GM12892 (cell line): ENCODE results near the gene INO80C.

Source experiments
- DNase-seq: peaks from one replicate; pipeline ENCODE4 v3.0.0; 2011; ENCODE audit not compliant: insufficient read length
- FAIRE-seq: peaks from 2 replicates; lab custom pipeline; 2011; peaks lifted over from hg19 to GRCh38; lab: Jason Lieb, UNC
- POLR2A ChIP-seq: IDR thresholded peaks from 2 replicates; pipeline ENCODE4 v1.6.1; 2011; ENCODE audit warnings: low read depth, low read length, control low read depth
- POLR2AphosphoS5 ChIP-seq: IDR thresholded peaks from 2 replicates; pipeline ENCODE4 v1.6.1; 2011; ENCODE audit warnings: low read depth, low read length, control low read depth
- TAF1 ChIP-seq: IDR thresholded peaks from 2 replicates; pipeline ENCODE4 v1.6.1; 2011; ENCODE audit warnings: low read depth, mild to moderate bottlenecking, control low read depth, low read length, borderline replicate concordance

Gene INO80C

DNA sequence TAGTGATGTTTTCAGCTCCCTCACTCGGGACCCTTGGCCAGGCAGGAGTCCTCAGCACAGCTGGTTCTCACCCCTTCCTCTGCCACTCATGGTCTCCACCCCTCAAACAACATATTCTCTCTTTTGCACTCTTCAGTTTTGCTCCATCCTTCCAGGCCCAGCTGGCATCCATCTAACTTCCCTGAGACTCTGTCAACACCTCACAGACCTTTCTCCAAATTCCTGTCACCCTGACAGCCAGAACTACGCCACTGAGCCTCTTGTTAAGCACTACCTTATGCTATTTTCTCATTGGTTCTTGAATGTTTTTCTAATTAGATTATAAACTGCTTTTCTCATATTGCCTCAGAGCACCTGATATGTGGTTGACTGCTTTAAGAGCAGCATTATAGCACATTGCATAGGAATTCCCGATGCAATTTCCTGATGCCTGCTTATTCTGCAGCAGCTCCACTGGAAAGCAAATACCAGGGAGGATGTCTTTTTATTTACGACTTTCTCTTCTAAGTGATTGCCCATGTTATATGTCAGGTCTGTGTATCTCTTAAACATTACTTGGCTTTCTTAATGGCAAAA is 12.4 kb upstream of the INO80C start:
- DNase-seq (no peak), FAIRE-seq (no peak)
- no peak for TF ChIP-seq TAF1
- no peak for TF ChIP-seq POLR2AphosphoS5
- no peak for TF ChIP-seq POLR2A

DNA sequence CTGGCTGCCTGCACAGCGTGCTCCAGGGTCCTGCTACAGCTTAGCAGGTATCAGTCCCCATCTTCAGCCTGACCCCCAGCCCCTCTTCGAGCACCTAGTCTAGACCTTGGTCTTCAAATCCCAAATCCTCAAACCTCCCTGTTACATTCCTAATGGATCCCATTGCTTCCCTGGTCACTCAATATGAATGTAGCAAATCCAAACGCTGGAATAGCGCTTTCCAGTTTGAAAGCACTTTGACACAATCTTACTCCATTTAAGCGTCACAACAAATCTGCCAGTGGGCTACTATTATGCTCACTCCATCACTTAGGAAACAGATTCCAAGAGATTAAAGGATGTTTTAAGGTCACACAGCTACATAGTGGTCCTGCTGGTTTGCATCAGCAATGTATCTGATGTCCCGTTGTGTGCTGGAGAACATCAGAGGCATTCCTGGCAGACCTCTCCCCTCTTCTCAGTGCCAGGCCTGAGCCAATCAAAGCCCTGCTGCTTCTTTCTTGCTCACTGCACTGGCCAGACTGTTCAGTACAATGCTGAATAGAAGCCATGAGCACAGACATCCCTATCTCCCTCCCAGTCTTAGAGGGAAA is 11.1 kb upstream of the INO80C start:
- FAIRE-seq (no peak), DNase-seq (no peak)
- TF ChIP-seq POLR2AphosphoS5 (no peak), POLR2A (no peak)

DNA sequence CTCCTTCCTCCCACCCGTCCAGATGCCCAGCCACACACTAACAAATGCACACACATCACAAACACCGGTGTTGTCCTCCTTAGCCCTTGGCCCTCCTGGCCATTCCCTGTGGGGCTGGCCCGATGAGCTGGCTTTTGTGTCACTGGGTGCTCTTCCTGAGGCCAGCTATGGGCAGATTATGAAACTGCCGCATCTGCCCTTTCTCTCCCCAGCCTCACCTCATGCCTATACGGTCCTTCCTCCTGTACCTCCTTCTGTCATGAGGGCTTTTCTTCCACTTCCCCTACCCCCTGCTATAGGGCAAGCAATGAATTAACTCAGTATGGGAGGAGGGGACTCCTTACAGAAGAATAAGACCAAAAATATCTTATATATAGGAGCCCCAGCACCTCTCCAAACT is 10.3 kb upstream of the INO80C start:
- DNase-seq (no peak), FAIRE-seq (no peak)
- TF ChIP-seq POLR2AphosphoS5 (no peak), TAF1 (no peak), POLR2A (no peak)

GRCh38 chr18:35507623-35508022 is 9.9 kb upstream of the INO80C start:
- DNase-seq, result no peak
- TF ChIP-seq POLR2A (no peak), POLR2AphosphoS5 (no peak), TAF1 (no peak)
- FAIRE-seq, result no peak

GRCh38 chr18:35507192-35507591 is 9.4 kb upstream of the INO80C start:
- no peak for DNase-seq
- FAIRE-seq, result no peak
- no peak for TF ChIP-seq POLR2AphosphoS5
- no peak for TF ChIP-seq TAF1
- no peak for TF ChIP-seq POLR2A

- TF ChIP-seq TAF1, result no peak
- no peak for TF ChIP-seq POLR2AphosphoS5
- TF ChIP-seq POLR2A, result no peak
- DNase-seq (no peak), FAIRE-seq (no peak)
These were observed 8.4 kb upstream of the INO80C start for GRCh38 chr18:35506024-35506712.

DNA sequence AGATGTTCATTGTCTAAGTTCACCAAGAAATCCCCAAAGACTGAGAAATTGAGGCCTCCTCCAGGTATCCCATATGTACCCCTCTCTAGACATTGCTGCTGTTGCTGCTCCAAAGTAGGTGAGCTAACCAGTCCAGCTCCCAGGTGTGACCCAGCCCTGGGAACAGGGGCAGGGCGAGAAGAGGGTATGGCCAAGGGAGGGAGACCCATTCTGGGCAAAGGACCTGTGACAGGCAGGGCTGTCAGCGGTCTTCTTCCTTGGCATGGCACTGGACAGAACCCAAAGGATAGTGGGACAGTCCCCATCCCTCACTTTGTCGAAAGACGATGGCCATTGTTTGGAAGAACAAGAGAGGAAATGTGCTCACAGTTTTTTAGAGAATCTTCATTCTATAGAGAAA is 7.2 kb upstream of the INO80C start:
- FAIRE-seq (no peak), DNase-seq (no peak)
- TF ChIP-seq POLR2A, result no peak
- no peak for TF ChIP-seq TAF1
- TF ChIP-seq POLR2AphosphoS5, result no peak

DNA sequence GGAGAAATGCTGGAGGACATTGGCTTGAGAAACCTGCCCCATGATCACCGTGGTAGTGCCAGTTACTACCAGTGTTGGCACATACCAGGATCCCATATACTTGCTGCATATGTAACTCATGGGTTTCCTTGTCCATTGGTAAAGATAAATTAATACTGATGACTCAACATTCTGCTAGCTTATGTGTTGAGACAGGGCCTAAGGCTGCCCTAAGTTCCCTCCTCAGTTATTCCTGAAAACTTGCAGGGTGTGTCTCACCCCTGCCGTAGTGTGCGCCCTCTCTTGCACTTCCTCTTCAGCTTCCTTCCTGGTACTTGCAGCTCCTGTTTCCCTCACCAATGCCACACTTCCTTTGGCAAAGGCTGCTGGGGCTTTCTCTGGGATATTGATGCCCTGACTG is 4.3 kb upstream of the INO80C start:
- FAIRE-seq (no peak), DNase-seq (no peak)
- TF ChIP-seq POLR2AphosphoS5 (no peak), TAF1 (no peak), POLR2A (no peak)

- no peak for DNase-seq
- TF ChIP-seq TAF1, result no peak
- no peak for TF ChIP-seq POLR2AphosphoS5
- no peak for FAIRE-seq
These were observed 3.6 kb upstream of the INO80C start for GRCh38 chr18:35501369-35501768.

- no peak for FAIRE-seq
- TF ChIP-seq POLR2AphosphoS5 (no peak), POLR2A (no peak), TAF1 (no peak)
- DNase-seq, result no peak
These were observed 2.4 kb upstream of the INO80C start for GRCh38 chr18:35500113-35500512.

- FAIRE-seq (no peak), DNase-seq (no peak)
- TF ChIP-seq POLR2A (no peak), POLR2AphosphoS5 (no peak), TAF1 (no peak)
These were observed 762 bp downstream of the INO80C start for GRCh38 chr18:35497027-35497369.
